Body of pancreas (tissue), 4 donors: ENCODE data around the gene AOC1. TPM values are rescaled to one million over a fixed set of nuclear protein-coding genes. Genes with fewer than 3 reads are reported as not detected.

Experiments used
- ATAC-seq: fragments of 150-250 bp; one replicate; pipeline ENCODE4 v1.9.1; 2016
- DNase-seq, 4 donors: peaks; one replicate each; pipeline ENCODE4 v3.0.0-alpha.2; 2019
- H3K27ac ChIP-seq, 4 donors: fragments of 200-600 bp; sonication (generic); 1 replicate in 3 of 4; 2 replicates in 1 of 4; pipeline versions ENCODE4 v1.5.1 to v1.6.1; 2016 to 2019; ENCODE audit warnings: mild to moderate bottlenecking in 1 of 4, mixed read lengths in 1 of 4, moderate library complexity in 1 of 4
- H3K27me3 ChIP-seq, 2 donors: fragments of 200-600 bp; sonication (generic); one replicate each; pipeline ENCODE4 v1.6.0; 2016; ENCODE audit warnings: mild to moderate bottlenecking in 1 of 2
- H3K36me3 ChIP-seq, 2 donors: fragments of 200-600 bp; sonication (generic); replicated peaks in 1 of 2; 2 replicates each; pipeline ENCODE4 v1.5.1; 2016; ENCODE audit warnings: low read depth in 2 of 2; ENCODE audit not compliant: insufficient read depth in 1 of 2
- H3K4me1 ChIP-seq: fragments of 200-600 bp; sonication (generic); one replicate; pipeline ENCODE4 v1.6.0; 2016
- H3K4me3 ChIP-seq, 2 donors: fragments of 200-600 bp; sonication (generic); 1 replicate in 1 of 2; 2 replicates in 1 of 2; pipeline ENCODE4 v1.5.1; 2016 to 2019
- H3K9me3 ChIP-seq, 3 donors: fragments of 200-600 bp; sonication (generic); 1 replicate in 2 of 3; 2 replicates in 1 of 3; pipeline ENCODE4 v1.5.1; 2016
- POLR2A ChIP-seq, 3 donors: fragments of 450-650 bp; IDR thresholded peaks; one replicate each; pipeline ENCODE4 v1.6.1; 2016; ENCODE audit warnings: antibody characterized with exemption in 3 of 3, mild to moderate bottlenecking in 2 of 3
- WGBS, 2 donors: methylation state at CpG; one replicate each; pipeline ENCODE4 v1.1.5; 2017; 5-methylcytosine and 5-hydroxymethylcytosine counted together
- intact Hi-C: fragments of 100-400 bp; cut with DNase I; formaldehyde crosslinking; loops from one replicate; pipeline ENCODE4 v1.15.1; 2023
- total RNA-seq, 2 donors: library from RNA; depleted of rRNA; stranded (reverse); fragments of >200 nt; gene quantifications; one replicate each; pipeline ENCODE4 v1.1.0, GENCODE V29; 2016
- TF ChIP-seq, protein P1 (sequence below), 7 experiments: fragments of 450-650 bp in 4 of 7; fragments of 200-600 bp in 3 of 7; sonication (generic) in 3 of 7; IDR thresholded peaks; one replicate each; pipeline ENCODE4 v1.5.1; 2016 to 2019; ENCODE audit warnings: antibody characterized with exemption in 7 of 7

The AOC1 gene
- total RNA-seq, 2 donors from 2014 or later, result 1.6 TPM; not detected in 1

DNA sequence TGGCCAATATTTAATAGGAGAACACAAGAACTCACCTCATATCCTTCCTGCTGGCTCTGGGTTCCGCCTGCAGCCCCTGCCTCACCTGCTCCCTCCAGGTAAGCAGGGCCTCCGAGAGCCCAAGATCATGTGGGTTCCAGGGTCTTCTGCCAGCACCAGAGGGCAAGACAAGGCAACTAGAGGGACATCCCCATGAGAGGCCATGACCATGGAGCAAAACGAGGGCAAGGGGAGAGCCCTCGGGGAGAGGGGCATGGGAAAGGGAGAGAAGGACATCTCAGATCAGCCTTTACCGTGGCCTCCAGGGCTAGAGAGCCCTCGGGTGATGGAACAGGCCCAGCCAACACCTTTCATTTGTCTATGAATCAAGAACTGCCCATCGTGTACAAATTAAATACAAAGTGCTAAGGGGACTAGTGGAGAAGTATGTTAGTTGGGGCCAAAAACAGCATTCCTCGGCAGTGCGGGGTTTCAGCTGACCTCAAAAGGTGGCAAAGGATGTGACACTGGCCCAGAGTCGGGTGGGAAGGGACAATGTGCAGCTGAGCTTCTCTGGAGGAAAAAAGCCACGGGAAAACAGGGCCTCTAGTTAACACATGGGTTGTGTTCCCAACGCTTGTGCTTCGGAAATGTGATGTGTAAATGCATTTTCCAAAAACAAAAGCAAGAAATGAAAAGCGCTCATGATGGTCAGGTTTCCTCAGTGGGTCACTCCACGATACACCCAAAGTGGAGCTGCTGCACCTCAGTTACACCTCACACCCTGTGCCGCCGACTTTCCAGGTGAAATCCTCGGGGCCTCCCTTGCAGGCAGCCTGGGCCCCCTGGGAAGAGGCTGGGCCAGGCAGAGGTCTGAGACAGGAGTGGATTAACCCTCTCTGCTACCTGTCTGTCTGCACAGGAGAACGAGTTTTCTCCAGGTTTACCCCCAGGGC, 2.0 kb downstream of the AOC1 start:
- H3K4me3 ChIP-seq, result no peak overlapping the region
- 69 to 73% methylated on average over 19 of the region's 19 CpGs for WGBS, 2 donors
- H3K27me3 ChIP-seq, result no peaks in the 10 kb centered on the region
- intact Hi-C loops, result no loop called here
- H3K36me3 ChIP-seq, result no peaks in the 10 kb centered on the region
- ATAC-seq, result no peak
- no peaks in the 10 kb centered on the region for H3K4me1 ChIP-seq
- no peak for DNase-seq
- H3K27ac ChIP-seq, result no peak overlapping the region
- H3K9me3 ChIP-seq, result no peaks in the 10 kb centered on the region
- TF ChIP-seq, protein P1, sequence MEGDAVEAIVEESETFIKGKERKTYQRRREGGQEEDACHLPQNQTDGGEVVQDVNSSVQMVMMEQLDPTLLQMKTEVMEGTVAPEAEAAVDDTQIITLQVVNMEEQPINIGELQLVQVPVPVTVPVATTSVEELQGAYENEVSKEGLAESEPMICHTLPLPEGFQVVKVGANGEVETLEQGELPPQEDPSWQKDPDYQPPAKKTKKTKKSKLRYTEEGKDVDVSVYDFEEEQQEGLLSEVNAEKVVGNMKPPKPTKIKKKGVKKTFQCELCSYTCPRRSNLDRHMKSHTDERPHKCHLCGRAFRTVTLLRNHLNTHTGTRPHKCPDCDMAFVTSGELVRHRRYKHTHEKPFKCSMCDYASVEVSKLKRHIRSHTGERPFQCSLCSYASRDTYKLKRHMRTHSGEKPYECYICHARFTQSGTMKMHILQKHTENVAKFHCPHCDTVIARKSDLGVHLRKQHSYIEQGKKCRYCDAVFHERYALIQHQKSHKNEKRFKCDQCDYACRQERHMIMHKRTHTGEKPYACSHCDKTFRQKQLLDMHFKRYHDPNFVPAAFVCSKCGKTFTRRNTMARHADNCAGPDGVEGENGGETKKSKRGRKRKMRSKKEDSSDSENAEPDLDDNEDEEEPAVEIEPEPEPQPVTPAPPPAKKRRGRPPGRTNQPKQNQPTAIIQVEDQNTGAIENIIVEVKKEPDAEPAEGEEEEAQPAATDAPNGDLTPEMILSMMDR (IDR thresholded peaks at IDR 0.05), result no peak
- no peak for TF ChIP-seq POLR2A (IDR thresholded peaks at IDR 0.05)

DNA sequence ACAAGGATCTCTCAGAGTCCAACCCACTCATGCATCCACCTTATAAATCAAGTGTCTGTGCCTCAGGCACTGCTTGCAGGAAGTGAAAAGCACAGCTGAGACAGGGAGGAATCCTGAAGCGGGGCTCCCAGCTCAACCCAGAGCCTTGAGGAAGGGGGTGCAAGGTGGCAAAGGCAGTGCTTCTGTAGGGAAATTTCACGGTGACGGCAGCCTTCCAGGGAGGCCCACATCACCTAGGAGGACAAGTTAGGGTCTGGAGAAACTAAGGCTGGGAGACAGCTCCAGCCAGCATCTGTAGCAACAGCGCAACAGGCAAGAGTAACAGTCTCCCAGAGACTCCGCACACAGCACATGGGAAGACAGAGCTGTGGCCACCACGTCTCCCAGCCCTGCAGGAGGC, 2.7 kb downstream of the AOC1 start:
- no peaks in the 10 kb centered on the region for H3K27me3 ChIP-seq
- 83 to 87% methylated on average over 5 to 6 of the region's 6 CpGs for WGBS, 2 donors
- intact Hi-C loops, result no loop called here
- TF ChIP-seq POLR2A (IDR thresholded peaks at IDR 0.05), result no peak
- TF ChIP-seq, protein P1 (IDR thresholded peaks at IDR 0.05), result no peak
- no peaks in the 10 kb centered on the region for H3K4me1 ChIP-seq
- H3K36me3 ChIP-seq, result no peaks in the 10 kb centered on the region
- H3K4me3 ChIP-seq, result no peak overlapping the region
- H3K9me3 ChIP-seq, result no peaks in the 10 kb centered on the region
- no peak for DNase-seq
- ATAC-seq, result no peak
- H3K27ac ChIP-seq, result no peak overlapping the region

DNA sequence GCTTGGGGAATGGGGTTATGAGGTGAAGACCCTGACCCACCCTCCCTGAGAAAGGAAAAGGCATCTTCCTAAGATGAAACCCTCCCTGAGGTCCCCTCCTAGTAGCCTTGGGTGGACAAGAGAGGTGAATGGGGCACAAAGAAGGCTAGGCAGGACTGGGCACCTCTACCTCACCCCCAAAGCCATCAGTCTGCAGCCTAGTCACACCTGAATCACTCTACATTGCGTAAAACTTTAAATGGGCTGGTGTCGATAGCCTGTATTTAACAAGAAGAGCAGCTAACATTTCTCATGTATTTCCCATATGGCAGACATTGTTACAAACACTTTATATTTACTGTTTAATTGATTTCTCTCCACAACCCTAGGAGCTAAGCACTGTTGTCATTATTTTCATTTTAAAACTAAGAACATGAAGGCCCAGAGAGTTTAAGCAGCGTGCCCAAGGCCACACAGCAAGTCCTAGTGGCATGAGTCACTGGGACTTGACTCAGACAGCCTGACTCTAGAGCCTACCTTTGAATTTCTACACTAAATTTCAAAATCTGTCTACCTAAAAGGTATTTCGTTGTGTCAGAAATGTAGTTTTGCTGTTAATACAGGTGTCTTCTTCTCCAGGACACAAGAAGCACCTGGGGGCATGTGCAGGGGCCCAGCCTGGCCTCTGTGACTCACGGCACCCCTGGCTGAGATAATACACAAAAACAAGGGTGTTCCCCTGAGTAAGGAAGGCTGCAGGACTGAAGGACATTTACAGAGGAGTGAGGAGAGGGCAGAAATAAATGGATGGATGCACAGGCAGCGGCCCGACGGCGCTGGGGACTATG, 3.4 kb downstream of the AOC1 start:
- H3K27ac ChIP-seq, result no peak overlapping the region
- 62 to 76% methylated on average over 9 of the region's 9 CpGs for WGBS, 2 donors
- ATAC-seq, result no peak
- DNase-seq, result no peak
- intact Hi-C loops, result no loop called here
- H3K4me3 ChIP-seq, result no peak overlapping the region
- H3K9me3 ChIP-seq, result no peaks in the 10 kb centered on the region
- TF ChIP-seq, protein P1 (IDR thresholded peaks at IDR 0.05), result no peak
- no peak for TF ChIP-seq POLR2A (IDR thresholded peaks at IDR 0.05)
- H3K4me1 ChIP-seq, result no peaks in the 10 kb centered on the region
- no peaks in the 10 kb centered on the region for H3K36me3 ChIP-seq
- H3K27me3 ChIP-seq, result no peaks in the 10 kb centered on the region

DNA sequence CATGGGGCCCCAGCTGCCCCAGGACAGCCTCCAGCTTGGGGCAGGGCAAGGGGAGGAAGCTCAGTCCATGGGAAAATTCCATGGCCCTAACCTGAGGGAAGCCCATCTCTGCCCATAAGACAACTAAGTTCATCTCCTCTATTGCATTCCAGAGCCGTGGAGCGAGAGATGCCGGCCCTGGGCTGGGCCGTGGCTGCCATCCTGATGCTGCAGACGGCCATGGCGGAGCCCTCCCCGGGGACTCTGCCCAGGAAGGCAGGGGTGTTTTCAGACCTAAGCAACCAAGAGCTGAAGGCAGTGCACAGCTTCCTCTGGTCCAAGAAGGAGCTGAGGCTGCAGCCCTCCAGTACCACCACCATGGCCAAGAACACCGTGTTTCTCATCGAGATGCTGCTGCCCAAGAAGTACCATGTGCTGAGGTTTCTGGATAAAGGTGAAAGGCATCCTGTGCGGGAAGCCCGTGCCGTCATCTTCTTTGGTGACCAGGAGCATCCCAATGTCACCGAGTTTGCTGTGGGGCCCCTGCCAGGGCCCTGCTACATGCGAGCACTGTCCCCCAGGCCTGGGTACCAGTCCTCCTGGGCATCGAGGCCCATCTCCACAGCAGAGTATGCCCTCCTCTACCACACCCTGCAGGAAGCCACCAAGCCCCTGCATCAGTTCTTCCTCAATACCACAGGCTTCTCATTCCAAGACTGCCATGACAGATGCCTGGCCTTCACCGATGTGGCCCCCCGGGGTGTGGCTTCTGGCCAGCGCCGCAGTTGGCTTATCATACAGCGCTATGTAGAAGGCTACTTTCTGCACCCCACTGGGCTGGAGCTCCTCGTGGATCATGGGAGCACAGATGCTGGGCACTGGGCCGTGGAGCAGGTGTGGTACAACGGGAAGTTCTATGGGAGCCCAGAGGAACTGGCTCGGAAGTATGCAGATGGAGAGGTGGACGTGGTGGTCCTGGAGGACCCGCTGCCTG, 4.3 kb downstream of the AOC1 start:
- no peak overlapping the region for H3K27ac ChIP-seq
- H3K4me3 ChIP-seq, result no peak overlapping the region
- H3K27me3 ChIP-seq, result no peaks in the 10 kb centered on the region
- ATAC-seq (no peak), DNase-seq (no peak)
- intact Hi-C loops, result no loop called here
- WGBS, 2 donors, result 77 to 81% methylated on average over 20 to 26 of the region's 26 CpGs
- H3K4me1 ChIP-seq, result no peaks in the 10 kb centered on the region
- no peaks in the 10 kb centered on the region for H3K36me3 ChIP-seq
- no peak for TF ChIP-seq POLR2A (IDR thresholded peaks at IDR 0.05)
- TF ChIP-seq, protein P1 (IDR thresholded peaks at IDR 0.05), result no peak
- H3K9me3 ChIP-seq, result no peaks in the 10 kb centered on the region
